ENCODE results near the gene GBP2.

GRCh38 chr1:89070509-89070908 is 55.4 kb downstream of the GBP2 start:
- TF ChIP-seq, protein P1, sequence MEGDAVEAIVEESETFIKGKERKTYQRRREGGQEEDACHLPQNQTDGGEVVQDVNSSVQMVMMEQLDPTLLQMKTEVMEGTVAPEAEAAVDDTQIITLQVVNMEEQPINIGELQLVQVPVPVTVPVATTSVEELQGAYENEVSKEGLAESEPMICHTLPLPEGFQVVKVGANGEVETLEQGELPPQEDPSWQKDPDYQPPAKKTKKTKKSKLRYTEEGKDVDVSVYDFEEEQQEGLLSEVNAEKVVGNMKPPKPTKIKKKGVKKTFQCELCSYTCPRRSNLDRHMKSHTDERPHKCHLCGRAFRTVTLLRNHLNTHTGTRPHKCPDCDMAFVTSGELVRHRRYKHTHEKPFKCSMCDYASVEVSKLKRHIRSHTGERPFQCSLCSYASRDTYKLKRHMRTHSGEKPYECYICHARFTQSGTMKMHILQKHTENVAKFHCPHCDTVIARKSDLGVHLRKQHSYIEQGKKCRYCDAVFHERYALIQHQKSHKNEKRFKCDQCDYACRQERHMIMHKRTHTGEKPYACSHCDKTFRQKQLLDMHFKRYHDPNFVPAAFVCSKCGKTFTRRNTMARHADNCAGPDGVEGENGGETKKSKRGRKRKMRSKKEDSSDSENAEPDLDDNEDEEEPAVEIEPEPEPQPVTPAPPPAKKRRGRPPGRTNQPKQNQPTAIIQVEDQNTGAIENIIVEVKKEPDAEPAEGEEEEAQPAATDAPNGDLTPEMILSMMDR (IDR thresholded peaks at IDR 0.05; ENCODE audit: low read depth, low read length) = no peak
- no peak for TF ChIP-seq EZH2phosphoT487 (IDR thresholded peaks at IDR 0.05; ENCODE audit: low read depth)

All from OCI-LY3 (cell line).